ENCODE measurements around the gene ADAMTS8. TPM values are rescaled to one million over a fixed set of nuclear protein-coding genes. Genes with fewer than 3 reads are reported as not detected.

The ADAMTS8 gene
- polyA plus RNA-seq, 2 of the 4 experiments (the other 2 are of a cell fraction) = 0.17 to 0.26 TPM

- ChIA-PET CTCF (interaction anchor here (0.6 to 25.6 kb wide), 31 partner anchors 13 to 484 kb away, joined by 3 to 732 read pairs (median 4); partner anchors contain the start of gene SNX19), POLR2A (interaction anchor here (0.6 to 1.0 kb wide), 3 partner anchors 16 to 495 kb away, joined by 4 to 6 read pairs (median 5); partner anchors contain the start of gene SNX19)
- 22% methylated on average over 8 of the region's 10 CpGs for WGBS (ENCODE audit: missing lambda C conversion rate)
- Histone ChIP-seq H3K4me1 (peaks cover 21% of the 10 kb centered on the region), H3K4me2 (peak overlapping the region; percentile 47; the same call in 2 of the 3 replicates), H3K4me3 (no peak overlapping the region), H3K27ac (no peak overlapping the region), H3K9me3 (no peaks in the 10 kb centered on the region)
- TF ChIP-seq SMC3 (IDR thresholded peaks at IDR 0.05) (peak; percentile 75), PHF8 (IDR thresholded peaks at IDR 0.05; ENCODE audit: borderline replicate concordance, low read depth) (no peak), EP300 (IDR thresholded peaks at IDR 0.05) (no peak), CTCF (IDR thresholded peaks at IDR 0.05) (peak; percentile 50), RAD21 (conservative IDR thresholded peaks at IDR 0.05 in 1 of 2, IDR thresholded peaks at IDR 0.05 in 1 of 2) (peak; percentile 81 to 83), E2F6 (IDR thresholded peaks at IDR 0.05; ENCODE audit: borderline replicate concordance, low read depth) (no peak), FOSL2 (IDR thresholded peaks at IDR 0.05) (no peak), FOSL2 (CRISPR knock-in tag; IDR thresholded peaks at IDR 0.05) (no peak)
- DNase-seq (ENCODE audit: low read depth in 1 of 2, low spot score in 1 of 2) = peak; percentile 55 to 69
- peak; percentile 41 to 78; a peak in 4 of 6 replicates for ATAC-seq
- FAIRE-seq = no peak
These were observed 2.9 kb upstream of the ADAMTS8 start for GRCh38 chr11:130431331-130431773.

- peaks cover 9% of the 10 kb centered on the region; the same call in 2 of the 3 replicates for H3K4me1 ChIP-seq
- CTCF ChIA-PET = interaction anchor here (1.0 to 25.6 kb wide), 7 partner anchors 21 to 1234 kb away, joined by 3 to 732 read pairs (median 8); no protein-coding TSS in a partner anchor
- WGBS (ENCODE audit: missing lambda C conversion rate) = 40% methylated on average over 3 of the region's 3 CpGs
- no peak overlapping the region; a peak in 1 of 6 replicates for H3K27ac ChIP-seq
- H3K4me3 ChIP-seq = no peak overlapping the region
- DNase-seq (ENCODE audit: low read depth in 1 of 2, low spot score in 1 of 2) = no peak
- ATAC-seq = no peak
- no peaks in the 10 kb centered on the region for H3K9me3 ChIP-seq
- TF ChIP-seq EHMT2 (IDR thresholded peaks at IDR 0.05; ENCODE audit: low read depth) (no peak), MAFK (IDR thresholded peaks at IDR 0.05; ENCODE audit: partially characterized antibody) (no peak), HDAC2 (IDR thresholded peaks at IDR 0.05) (no peak), MYC (IDR thresholded peaks at IDR 0.05; ENCODE audit: borderline replicate concordance, low read length) (no peak)
- FAIRE-seq = no peak
- POLR2A ChIA-PET = no interaction called here
- no peak overlapping the region for H3K4me2 ChIP-seq
These were observed 1.6 kb upstream of the ADAMTS8 start for GRCh38 chr11:130429983-130430382.

- 17% methylated on average over 1 of the region's 2 CpGs for WGBS (ENCODE audit: missing lambda C conversion rate)
- FAIRE-seq = no peak
- no peak overlapping the region for H3K4me2 ChIP-seq
- H3K27ac ChIP-seq = no peak overlapping the region
- ATAC-seq = no peak
- H3K4me1 ChIP-seq = peaks cover 9% of the 10 kb centered on the region; the same call in 2 of the 3 replicates
- ChIA-PET CTCF (interaction anchor here (1.1 to 25.6 kb wide), 9 partner anchors 12 to 487 kb away, joined by 3 to 732 read pairs (median 4); partner anchors contain the start of gene SNX19), POLR2A (no interaction called here)
- H3K9me3 ChIP-seq = no peaks in the 10 kb centered on the region
- no peak for DNase-seq (ENCODE audit: low read depth in 1 of 2, low spot score in 1 of 2)
- H3K4me3 ChIP-seq = no peak overlapping the region
- TF ChIP-seq HES2 (IDR thresholded peaks at IDR 0.05) (no peak), SREBF2 (IDR thresholded peaks at IDR 0.05) (no peak), NR3C1 (IDR thresholded peaks at IDR 0.05) (no peak), EHF (CRISPR knock-in tag; IDR thresholded peaks at IDR 0.05) (no peak), BCL3 (IDR thresholded peaks at IDR 0.05) (no peak), JUN (IDR thresholded peaks at IDR 0.05) (no peak), TFCP2L1 (CRISPR knock-in tag; IDR thresholded peaks at IDR 0.05) (no peak), HMGXB4 (CRISPR knock-in tag; IDR thresholded peaks at IDR 0.05; ENCODE audit: borderline replicate concordance) (no peak), RAD21 (conservative IDR thresholded peaks at IDR 0.05 in 1 of 2, IDR thresholded peaks at IDR 0.05 in 1 of 2) (no peak), FOXS1 (CRISPR knock-in tag; IDR thresholded peaks at IDR 0.05) (no peak), E2F6 (IDR thresholded peaks at IDR 0.05; ENCODE audit: borderline replicate concordance, low read depth) (no peak), POLR2A (IDR thresholded peaks at IDR 0.05; ENCODE audit: low read length) (no peak), MAX (IDR thresholded peaks at IDR 0.05) (no peak), CTCF (IDR thresholded peaks at IDR 0.05) (no peak), ZSCAN20 (CRISPR knock-in tag; IDR thresholded peaks at IDR 0.05) (no peak)
These were observed 792 bp upstream of the ADAMTS8 start for GRCh38 chr11:130429120-130429681.

Data from A549 (cell line).